Mesangial cell (primary cell): ENCODE data around the gene RABAC1. TPM values are rescaled to one million over a fixed set of nuclear protein-coding genes. Genes with fewer than 3 reads are reported as not detected.

Experiments used
- total RNA-seq: library from RNA; depleted of rRNA; stranded (reverse); fragments of >200 nt; gene quantifications from 2 replicates; pipeline ENCODE4 v1.2.3, GENCODE V29; 2015

RABAC1 gene
- 231 and 277 TPM in 2 replicates for total RNA-seq

GRCh38 chr19:41959056-41960053 lies at the start of gene RABAC1:
Gene RABAC1 (minus strand): TSS chr19:41959321. CDS start chr19:41959292, 29 bp downstream.

GRCh38 chr19:41993612-41994483 lies 34.7 kb upstream of the RABAC1 start, which contains the start of gene ATP1A3:
Gene ATP1A3 (minus strand): TSS chr19:41994230. CDS start chr19:41994076, 154 bp downstream.

GRCh38 chr19:41928221-41928683 lies 30.9 kb downstream of the RABAC1 start, which contains the start of gene ERFL:
Gene ERFL (minus strand): TSS chr19:41928449. CDS start chr19:41912919, 15,530 bp downstream.

Other genes with a start within 250 kb of the RABAC1 start
- gene CEACAM6, start 203.8 kb downstream of the RABAC1 start, total RNA-seq = not detected in 2 replicates
- gene CEACAM3, start 162.7 kb downstream of the RABAC1 start, total RNA-seq = not detected in 2 replicates
- not detected in 2 replicates for gene LYPD4, start 114.6 kb downstream of the RABAC1 start, total RNA-seq
- not detected in 2 replicates for gene DMRTC2, start 114.3 kb downstream of the RABAC1 start, total RNA-seq
- gene RPS19, start 99.1 kb downstream of the RABAC1 start, total RNA-seq = 2,150 and 2,952 TPM in 2 replicates
- 0.25 and 0.33 TPM in 2 replicates for gene CD79A, start 82.0 kb downstream of the RABAC1 start, total RNA-seq
- 49.6 and 64.0 TPM in 2 replicates for gene ARHGEF1, start 76.1 kb downstream of the RABAC1 start, total RNA-seq
- gene ERFL, start 30.9 kb downstream of the RABAC1 start, total RNA-seq = not detected in 2 replicates
- under 0.01 and 0.49 TPM in 2 replicates for gene ATP1A3, start 34.9 kb upstream of the RABAC1 start, total RNA-seq
- gene GRIK5, start 110.9 kb upstream of the RABAC1 start, total RNA-seq = 1.1 and 5.6 TPM in 2 replicates
- gene ZNF574, start 116.8 kb upstream of the RABAC1 start, total RNA-seq = 19.9 and 24.0 TPM in 2 replicates
- gene POU2F2, start 173.1 kb upstream of the RABAC1 start, total RNA-seq = 0.38 and 0.98 TPM in 2 replicates